Stimulated activated memory B cell treated with anti-CD40 and anti-IgM and Interleukin-4, amounts not matched to agents 10 μg/mL and 1 μg/mL and 100 μg/mL, for 72 hours (primary cell): ENCODE data around the gene TNFSF11.
A peak's percentile ranks its signal among the peaks of the same experiment; 100 is the strongest.
"Not testable (repeated sequence)": the region's sequence is repeated elsewhere in the genome, so short reads cannot be mapped to it uniquely, and the experiment has no call there.

Experiments
- ATAC-seq: fragments of 150-1000 bp; cut with Tn5 transposase; 2 replicates; pipeline ENCODE4 v1.10.0; 2021
- H3K27ac Mint-ChIP-seq: one replicate; pipeline ENCODE4 v1.8.0; 2022; ENCODE audit warnings: mild to moderate bottlenecking, mixed read lengths
- H3K27me3 Mint-ChIP-seq: one replicate; pipeline ENCODE4 v1.8.0; 2022; ENCODE audit warnings: mixed read lengths
- H3K36me3 Mint-ChIP-seq: one replicate; pipeline ENCODE4 v1.8.0; 2022; ENCODE audit warnings: mixed read lengths
- H3K4me1 Mint-ChIP-seq: one replicate; pipeline ENCODE4 v1.8.0; 2022; ENCODE audit warnings: mixed read lengths
- H3K4me3 Mint-ChIP-seq: one replicate; pipeline ENCODE4 v1.8.0; 2022; ENCODE audit warnings: mild to moderate bottlenecking, moderate library complexity, mixed read lengths
- H3K9me3 Mint-ChIP-seq: one replicate; pipeline ENCODE4 v1.8.0; 2022; ENCODE audit warnings: mixed read lengths

TNFSF11 gene

GRCh38 chr13:42548731-42549551 lies 25.0 kb upstream of the TNFSF11 start:
- Mint-ChIP-seq H3K27ac (peak overlapping the region; percentile 89), H3K27me3 (no peaks in the 10 kb centered on the region), H3K36me3 (no peaks in the 10 kb centered on the region), H3K4me3 (peak overlapping the region; percentile 55), H3K4me1 (peaks cover 29% of the 10 kb centered on the region), H3K9me3 (no peaks in the 10 kb centered on the region)
- ATAC-seq: peak; percentile 94

DNA sequence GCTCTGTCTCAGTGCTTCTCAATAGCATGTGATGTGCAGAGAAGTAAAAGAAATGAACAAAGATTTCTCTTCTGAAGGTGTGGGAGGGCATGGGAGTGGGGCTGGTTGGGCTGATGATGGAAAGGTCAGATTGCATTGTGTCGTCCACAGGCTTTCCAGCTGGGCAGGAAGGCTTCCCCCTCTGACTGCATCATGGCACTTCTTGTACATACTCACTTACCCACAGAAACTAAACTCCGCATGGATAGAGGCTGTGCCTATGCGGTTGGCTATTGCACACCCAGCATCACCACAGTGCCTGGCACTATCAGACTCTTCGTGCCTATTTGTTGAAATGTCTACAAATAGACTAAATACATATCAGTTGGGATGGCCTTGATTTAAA lies 24.4 kb upstream of the TNFSF11 start:
- peak; percentile 72 for ATAC-seq
- Mint-ChIP-seq H3K27me3 (no peaks in the 10 kb centered on the region), H3K4me1 (peaks cover 25% of the 10 kb centered on the region), H3K9me3 (no peaks in the 10 kb centered on the region), H3K4me3 (peak overlapping the region; percentile 15), H3K27ac (peak overlapping the region; percentile 89), H3K36me3 (no peaks in the 10 kb centered on the region)

DNA sequence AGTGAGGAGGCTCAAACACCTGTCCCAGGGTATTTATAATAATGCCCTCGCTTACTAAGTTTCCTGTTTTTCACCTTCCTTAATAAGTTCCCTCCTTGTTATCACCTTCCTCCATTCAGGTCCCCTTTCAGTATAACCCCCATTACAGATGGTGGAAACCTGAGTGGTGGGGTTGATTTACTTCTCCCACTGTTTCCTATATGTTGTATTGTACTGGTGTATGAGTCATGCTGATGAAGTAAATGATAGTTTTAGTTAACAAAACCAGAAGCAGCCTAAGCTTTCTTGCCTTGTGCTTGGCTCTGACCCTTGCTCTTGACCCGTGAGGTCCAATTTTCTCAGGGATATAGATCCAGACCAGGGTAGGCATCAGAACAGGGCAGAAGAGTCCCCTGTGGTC lies 22.3 kb upstream of the TNFSF11 start:
- Mint-ChIP-seq H3K27me3 (no peaks in the 10 kb centered on the region), H3K4me1 (peaks cover 23% of the 10 kb centered on the region)

DNA sequence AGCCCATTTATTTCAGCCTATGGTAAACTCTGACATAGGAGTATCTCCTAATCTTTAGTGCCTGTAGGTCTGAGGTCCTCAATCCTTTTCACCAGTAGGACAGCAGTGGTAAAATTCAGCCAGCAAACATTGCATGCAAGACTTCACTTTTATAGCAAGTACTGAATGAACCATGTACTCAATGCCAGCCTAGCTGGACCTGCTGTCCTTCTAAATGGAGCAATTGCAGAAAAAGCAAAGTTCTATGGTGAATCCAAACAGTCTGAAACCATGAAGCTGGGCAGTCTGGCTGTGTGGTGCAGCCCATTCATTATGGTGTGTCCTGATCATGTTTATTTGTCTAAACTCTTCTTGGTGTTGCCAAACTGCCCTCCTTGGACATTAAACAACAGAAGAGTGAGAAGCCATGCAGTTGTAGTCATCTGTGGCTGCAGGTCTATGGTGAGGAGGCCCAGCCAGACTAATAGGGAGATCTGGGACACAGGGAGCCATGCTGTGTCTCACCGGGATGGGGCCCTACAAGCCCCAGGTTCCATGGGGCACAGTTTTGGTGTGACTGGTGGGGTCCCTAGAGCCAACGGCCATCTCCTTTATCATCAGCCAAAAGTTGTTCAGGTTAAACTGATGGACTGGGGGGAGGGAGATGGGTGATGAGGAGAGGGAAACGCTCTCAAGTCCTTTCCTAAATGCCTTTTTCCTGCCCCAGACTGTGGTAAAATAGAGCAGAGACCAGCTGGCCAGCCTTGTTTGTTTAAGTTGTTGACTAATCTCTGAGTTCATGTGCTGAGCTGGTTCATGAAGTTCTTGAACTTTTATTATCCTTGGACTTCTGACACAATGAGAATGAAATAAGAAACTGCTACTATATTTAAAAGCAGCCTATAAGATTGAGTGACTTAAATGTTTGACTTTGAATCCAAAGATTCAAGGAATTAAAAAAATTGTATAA lies 20.6 kb upstream of the TNFSF11 start:
- Mint-ChIP-seq H3K27me3 (no peaks in the 10 kb centered on the region), H3K4me1 (peaks cover 21% of the 10 kb centered on the region), H3K27ac (no peak overlapping the region), H3K4me3 (no peak overlapping the region), H3K36me3 (no peaks in the 10 kb centered on the region), H3K9me3 (no peaks in the 10 kb centered on the region)
- ATAC-seq: no peak

More for the DNA sequence above, 22.3 kb upstream of the TNFSF11 start:
- no peaks in the 10 kb centered on the region for H3K9me3 Mint-ChIP-seq
- H3K4me3 Mint-ChIP-seq: no peak overlapping the region
- ATAC-seq: no peak
- no peaks in the 10 kb centered on the region for H3K36me3 Mint-ChIP-seq
- H3K27ac Mint-ChIP-seq: no peak overlapping the region

DNA sequence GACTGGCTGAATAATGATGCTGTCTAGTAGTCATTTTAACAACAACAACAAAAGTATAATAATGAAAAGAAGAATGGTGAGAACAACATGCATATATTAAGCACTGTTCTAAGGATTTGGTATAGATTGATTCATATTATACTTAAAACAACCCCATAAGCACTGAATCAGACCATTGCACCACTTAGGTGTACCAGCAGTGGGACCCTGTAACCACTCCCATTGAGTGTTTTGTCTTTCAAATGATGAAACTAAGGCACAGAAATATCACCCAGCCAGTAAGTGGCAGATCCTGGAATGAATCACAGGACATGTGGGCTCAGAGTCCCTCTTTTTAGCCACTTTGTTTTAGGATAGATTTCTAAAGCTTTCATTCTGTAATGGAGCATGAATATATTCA lies 14.9 kb upstream of the TNFSF11 start:
- ATAC-seq: no peak
- Mint-ChIP-seq H3K27ac (no peak overlapping the region), H3K27me3 (no peaks in the 10 kb centered on the region), H3K36me3 (no peaks in the 10 kb centered on the region), H3K9me3 (peaks cover 2% of the 10 kb centered on the region), H3K4me1 (peaks cover 20% of the 10 kb centered on the region), H3K4me3 (no peak overlapping the region)

DNA sequence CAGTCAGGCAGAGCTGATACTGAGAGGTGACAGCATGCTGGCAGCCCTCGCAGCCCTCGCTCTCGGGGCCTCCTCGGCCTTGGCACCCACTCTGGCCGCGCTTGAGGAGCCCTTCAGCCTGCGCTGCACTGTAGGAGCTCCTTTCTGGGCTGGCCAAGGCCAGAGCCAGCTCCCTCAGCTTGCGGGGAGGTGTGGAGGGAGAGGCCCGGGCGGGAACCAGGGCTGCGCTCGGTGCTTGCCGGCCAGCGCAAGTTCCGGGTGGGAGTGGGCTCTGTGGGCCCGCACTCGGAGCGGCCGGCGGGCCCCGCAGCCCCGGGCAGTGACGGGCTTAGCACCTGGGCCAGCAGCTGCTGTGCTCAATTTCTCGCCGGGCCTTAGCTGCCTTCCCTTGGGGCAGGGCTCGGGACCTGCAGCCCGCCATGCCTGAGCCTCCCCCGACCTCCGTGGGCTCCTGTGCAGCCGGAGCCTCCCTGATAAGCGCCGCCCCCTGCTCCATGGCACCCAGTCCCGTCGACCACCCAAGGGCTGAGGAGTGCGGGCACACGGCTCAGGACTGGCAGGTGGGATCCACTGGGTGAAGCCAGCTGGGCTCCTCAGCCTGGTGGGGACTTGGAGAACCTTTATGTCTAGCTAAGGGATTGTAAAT lies 14.3 kb upstream of the TNFSF11 start:
- not testable (repeated sequence) for H3K36me3 Mint-ChIP-seq, ATAC-seq, H3K27ac Mint-ChIP-seq, H3K9me3 Mint-ChIP-seq, H3K27me3 Mint-ChIP-seq, H3K4me3 Mint-ChIP-seq
- peaks cover 20% of the 10 kb centered on the region for H3K4me1 Mint-ChIP-seq

DNA sequence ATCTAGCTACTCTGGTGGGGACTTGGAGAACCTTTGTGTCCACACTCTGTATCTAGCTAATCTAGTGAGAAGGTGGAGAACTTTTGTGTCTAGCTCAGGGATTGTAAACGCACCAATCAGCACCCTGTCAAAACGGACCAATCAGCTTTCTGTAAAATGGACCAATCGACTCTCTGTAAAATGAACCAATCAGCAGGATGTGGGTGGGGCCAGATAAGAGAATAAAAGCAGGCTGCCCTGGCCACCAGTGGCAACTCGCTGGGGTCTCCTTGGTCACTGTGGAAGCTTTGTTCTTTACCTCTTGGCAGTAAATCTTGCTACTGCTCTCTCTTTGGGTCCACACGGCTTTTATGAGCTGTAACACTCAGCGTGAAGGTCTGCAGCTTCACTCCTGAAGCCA lies 13.6 kb upstream of the TNFSF11 start:
- H3K4me3 Mint-ChIP-seq, ATAC-seq, H3K36me3 Mint-ChIP-seq, H3K27ac Mint-ChIP-seq, H3K27me3 Mint-ChIP-seq, H3K9me3 Mint-ChIP-seq: not testable (repeated sequence)
- peaks cover 20% of the 10 kb centered on the region for H3K4me1 Mint-ChIP-seq

DNA sequence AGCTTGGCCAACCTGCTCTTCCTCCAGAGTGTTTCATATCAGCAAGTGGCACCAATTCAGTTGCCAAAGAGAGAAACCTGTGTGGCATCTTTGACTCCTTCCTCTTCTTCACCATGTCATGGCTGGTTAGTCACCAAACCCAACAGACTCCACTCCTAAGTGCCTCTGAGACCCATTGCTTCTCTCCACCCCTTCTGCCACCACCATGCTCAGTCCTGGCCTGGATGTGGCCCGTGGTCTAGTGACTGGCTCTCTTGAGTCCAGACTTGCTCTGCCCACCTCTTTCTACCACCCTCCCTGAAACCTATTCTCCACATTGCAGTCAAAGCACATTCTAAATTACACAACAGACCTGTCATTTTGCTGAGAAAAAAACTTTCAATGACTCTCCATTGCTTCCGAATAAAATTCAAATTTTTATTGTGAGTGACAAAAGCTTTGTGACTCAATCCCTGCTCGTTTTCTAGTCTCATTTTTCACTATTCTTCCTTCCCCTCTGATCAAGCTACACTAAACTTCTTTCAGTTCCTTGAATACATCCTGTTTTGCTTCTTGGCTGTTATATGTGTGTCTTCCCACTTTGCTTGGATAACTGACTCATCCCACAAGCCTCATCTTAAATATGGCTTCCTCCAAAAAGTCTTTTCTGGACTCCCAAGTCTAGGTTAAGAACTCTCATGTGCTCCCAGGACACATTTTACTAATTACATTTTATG lies 12.0 kb upstream of the TNFSF11 start:
- H3K9me3 Mint-ChIP-seq: peaks cover 2% of the 10 kb centered on the region

GRCh38 chr13:42567906-42568305 lies 6.0 kb upstream of the TNFSF11 start:
- ATAC-seq: no peak

More for the DNA sequence above, 12.0 kb upstream of the TNFSF11 start:
- no peaks in the 10 kb centered on the region for H3K27me3 Mint-ChIP-seq
- H3K4me1 Mint-ChIP-seq: peaks cover 20% of the 10 kb centered on the region
- peak; percentile 57 for ATAC-seq
- H3K27ac Mint-ChIP-seq: peak overlapping the region; percentile 13
- no peak overlapping the region for H3K4me3 Mint-ChIP-seq
- no peaks in the 10 kb centered on the region for H3K36me3 Mint-ChIP-seq

GRCh38 chr13:42569576-42570344 lies 4.2 kb upstream of the TNFSF11 start:
- peak; percentile 31 for ATAC-seq
- no peaks in the 10 kb centered on the region for H3K27me3 Mint-ChIP-seq
- H3K9me3 Mint-ChIP-seq: peaks cover 4% of the 10 kb centered on the region
- no peak overlapping the region for H3K4me3 Mint-ChIP-seq
- H3K27ac Mint-ChIP-seq: peak overlapping the region; percentile 48
- H3K36me3 Mint-ChIP-seq: no peaks in the 10 kb centered on the region
- H3K4me1 Mint-ChIP-seq: peaks cover 21% of the 10 kb centered on the region

More at GRCh38 chr13:42567906-42568305, 6.0 kb upstream of the TNFSF11 start:
- Mint-ChIP-seq H3K4me3 (no peak overlapping the region), H3K27ac (no peak overlapping the region), H3K36me3 (no peaks in the 10 kb centered on the region), H3K9me3 (peaks cover 4% of the 10 kb centered on the region), H3K4me1 (peaks cover 7% of the 10 kb centered on the region), H3K27me3 (no peaks in the 10 kb centered on the region)

DNA sequence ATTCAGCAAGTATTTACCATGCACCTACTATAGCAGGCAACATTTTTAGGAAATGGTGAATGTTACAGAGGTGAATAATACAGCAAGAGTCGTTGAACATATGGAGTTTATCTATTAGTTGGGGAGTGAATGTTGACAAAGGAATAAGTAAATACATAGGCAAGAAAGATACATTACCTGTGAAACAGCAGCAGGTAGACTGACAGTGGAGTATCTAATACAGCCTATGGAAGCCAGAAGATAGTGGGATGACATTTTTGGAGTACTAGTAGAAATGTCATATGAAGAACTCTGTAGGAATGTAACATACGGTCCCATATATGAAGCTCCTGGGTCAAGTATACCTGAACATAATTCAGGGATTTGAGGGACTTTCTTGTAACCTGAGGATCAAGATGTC lies 2.1 kb upstream of the TNFSF11 start:
- Mint-ChIP-seq H3K4me1 (peaks cover 29% of the 10 kb centered on the region), H3K27me3 (no peaks in the 10 kb centered on the region), H3K36me3 (no peaks in the 10 kb centered on the region), H3K27ac (no peak overlapping the region), H3K4me3 (no peak overlapping the region), H3K9me3 (peaks cover 4% of the 10 kb centered on the region)
- ATAC-seq: no peak

DNA sequence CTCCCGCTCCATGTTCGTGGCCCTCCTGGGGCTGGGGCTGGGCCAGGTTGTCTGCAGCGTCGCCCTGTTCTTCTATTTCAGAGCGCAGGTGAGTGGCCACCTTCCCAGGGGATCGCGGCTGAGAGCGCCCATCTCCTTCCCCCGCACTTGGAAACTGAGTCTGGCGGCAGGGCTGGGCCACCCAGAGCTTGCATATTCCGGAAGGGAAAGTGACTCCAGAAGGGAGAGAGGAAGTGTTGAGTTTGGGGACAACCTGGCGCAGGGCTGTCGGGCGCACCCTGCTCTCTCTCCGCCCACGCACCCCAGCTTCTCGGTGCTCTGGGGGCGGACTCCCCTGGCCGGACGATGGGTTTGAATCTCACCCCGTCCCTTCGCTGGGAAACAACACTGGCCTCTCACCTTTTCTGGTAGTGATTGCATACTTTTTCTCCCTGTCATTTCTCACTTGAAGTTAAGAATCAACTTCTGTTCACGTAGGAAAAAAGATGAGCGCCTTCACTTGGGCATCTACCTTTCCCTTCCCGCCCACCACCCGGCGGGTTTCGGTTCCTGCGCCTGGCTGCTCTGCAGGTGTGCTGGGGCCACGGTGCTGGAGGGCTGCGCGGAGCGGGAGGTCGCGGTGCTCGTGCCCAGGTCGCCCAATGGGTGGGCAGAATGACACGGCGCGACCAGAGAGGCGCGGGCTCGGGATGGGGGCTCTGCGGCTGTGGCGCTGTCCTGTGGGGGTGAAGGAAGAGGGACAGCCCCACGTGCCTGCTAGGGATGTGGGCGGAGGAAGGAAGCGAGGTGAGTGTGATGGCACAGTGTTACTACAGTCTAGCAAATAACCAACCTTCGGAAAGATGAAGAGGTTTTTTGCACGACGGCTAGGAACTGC lies 721 bp downstream of the TNFSF11 start:
- H3K27ac Mint-ChIP-seq: peak overlapping the region; percentile 71

DNA sequence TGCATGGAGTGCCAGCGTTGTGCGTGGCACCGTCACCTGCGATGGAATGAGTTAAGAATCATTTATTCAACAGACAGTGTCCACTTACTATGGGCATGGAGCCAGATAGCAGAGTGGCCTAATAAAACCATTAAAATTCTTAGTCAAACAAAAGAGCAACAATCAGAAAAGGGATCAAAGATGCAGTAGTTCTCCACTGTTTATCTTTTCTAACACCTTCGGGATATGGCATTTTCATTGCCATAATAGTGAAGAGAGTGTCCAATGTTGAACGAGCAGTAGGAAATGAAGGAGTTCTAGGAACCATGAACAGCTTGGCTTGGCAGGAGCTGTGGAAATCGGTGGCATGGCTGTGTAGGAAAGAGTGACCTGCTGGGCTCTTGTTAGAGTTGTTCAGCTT lies 2.0 kb downstream of the TNFSF11 start:
- no peaks in the 10 kb centered on the region for H3K36me3 Mint-ChIP-seq
- H3K27me3 Mint-ChIP-seq: peaks cover 18% of the 10 kb centered on the region
- ATAC-seq: no peak
- no peak overlapping the region for H3K4me3 Mint-ChIP-seq
- H3K9me3 Mint-ChIP-seq: peaks cover 4% of the 10 kb centered on the region
- H3K27ac Mint-ChIP-seq: no peak overlapping the region
- H3K4me1 Mint-ChIP-seq: peaks cover 23% of the 10 kb centered on the region

More for the DNA sequence above, 721 bp downstream of the TNFSF11 start:
- Mint-ChIP-seq H3K4me3 (peak overlapping the region; percentile 73), H3K27me3 (peaks cover 18% of the 10 kb centered on the region), H3K4me1 (peaks cover 23% of the 10 kb centered on the region), H3K36me3 (no peaks in the 10 kb centered on the region), H3K9me3 (peaks cover 4% of the 10 kb centered on the region)
- ATAC-seq: peak; percentile 88
